GM12891 (cell line): Measurements from ENCODE around the gene PHF14.
"Not testable (repeated sequence)": the region's sequence is repeated elsewhere in the genome, so short reads cannot be mapped to it uniquely, and the experiment has no call there.

Experiments
- POLR2A ChIP-seq: IDR thresholded peaks from 2 replicates; pipeline ENCODE4 v1.6.1; 2011; ENCODE audit warnings: low read depth, low read length, control low read depth
- POLR2AphosphoS5 ChIP-seq: IDR thresholded peaks from 2 replicates; pipeline ENCODE4 v1.6.1; 2011; ENCODE audit warnings: low read depth, low read length, control low read depth
- TAF1 ChIP-seq: IDR thresholded peaks from 2 replicates; pipeline ENCODE4 v1.6.1; 2011; ENCODE audit warnings: low read depth, low read length, control low read depth

GRCh38 chr7:10965016-10965415, 8.7 kb upstream of the PHF14 start:
- not testable (repeated sequence) for TF ChIP-seq POLR2A, POLR2AphosphoS5, TAF1
